HepG2 (cell line): ENCODE measurements around the gene FAM169A. TPM values are rescaled to one million over a fixed set of nuclear protein-coding genes. Genes with fewer than 3 reads are reported as not detected.

Experiments
- ARID4A ChIP-seq: sonication (generic); formaldehyde crosslinking; IDR thresholded peaks from 2 replicates; pipeline ENCODE4 v1.5.0; 2020; ENCODE audit warnings: mild to moderate bottlenecking, missing genetic modification reagents, borderline replicate concordance
- ARNT2 ChIP-seq: sonication (generic); formaldehyde crosslinking; IDR thresholded peaks from 2 replicates; pipeline ENCODE4 v1.8.0; 2022; ENCODE audit warnings: mild to moderate bottlenecking, low read depth, missing genetic modification reagents, moderate library complexity
- BRF2 ChIP-seq: sonication (generic); formaldehyde crosslinking; IDR thresholded peaks from 2 replicates; pipeline ENCODE4 v1.8.1; 2022; ENCODE audit warnings: mild to moderate bottlenecking, missing genetic modification reagents
- EHMT2 ChIP-seq: fragments of 200-600 bp; sonication (generic); IDR thresholded peaks from 2 replicates; pipeline ENCODE4 v1.7.0; 2017; ENCODE audit warnings: antibody characterized with exemption, low read depth, low read length, borderline replicate concordance
- ERF ChIP-seq: IDR thresholded peaks from 2 replicates; pipeline ENCODE4 v1.6.1; 2018; ENCODE audit warnings: missing biosample characterization, missing genetic modification reagents
- FOXO1 ChIP-seq: sonication (generic); formaldehyde crosslinking; IDR thresholded peaks from 2 replicates; pipeline ENCODE4 v1.4.0; 2020; ENCODE audit warnings: missing genetic modification reagents
- MED13 ChIP-seq: sonication (generic); formaldehyde crosslinking; IDR thresholded peaks from 2 replicates; pipeline ENCODE4 v1.5.0; 2020; ENCODE audit warnings: missing genetic modification reagents
- RFXAP ChIP-seq: sonication (generic); formaldehyde crosslinking; IDR thresholded peaks from 2 replicates; pipeline ENCODE4 v1.4.0; 2020; ENCODE audit warnings: missing genetic modification reagents, borderline replicate concordance
- RNF2 ChIP-seq: fragments of 450-650 bp; conservative IDR thresholded peaks from 2 replicates; pipeline ENCODE4 v1.6.1; 2016; ENCODE audit warnings: low read depth
- SP4 ChIP-seq: sonication (generic); formaldehyde crosslinking; IDR thresholded peaks from 2 replicates; pipeline ENCODE4 v1.8.1; 2023; ENCODE audit warnings: mild to moderate bottlenecking, missing genetic modification reagents
- STAG1 ChIP-seq: sonication (generic); formaldehyde crosslinking; IDR thresholded peaks from 2 replicates; pipeline ENCODE4 v1.4.0; 2020; ENCODE audit warnings: missing genetic modification reagents
- ZBTB8A ChIP-seq: sonication (generic); formaldehyde crosslinking; IDR thresholded peaks from 2 replicates; pipeline ENCODE4 v1.4.0; 2020; ENCODE audit warnings: mild to moderate bottlenecking, low read depth, missing genetic modification reagents, borderline replicate concordance
- ZKSCAN8 ChIP-seq: IDR thresholded peaks from 2 replicates; pipeline ENCODE4 v1.6.1; 2016; ENCODE audit warnings: borderline replicate concordance, missing genetic modification reagents, missing compliant biosample characterization
- ZNF10 ChIP-seq: sonication (generic); formaldehyde crosslinking; IDR thresholded peaks from 2 replicates; pipeline ENCODE4 v1.4.0; 2020; ENCODE audit warnings: mild to moderate bottlenecking, low read depth, missing genetic modification reagents, borderline replicate concordance
- ZNF430 ChIP-seq: sonication (generic); formaldehyde crosslinking; IDR thresholded peaks from 2 replicates; pipeline ENCODE4 v1.9.0; 2021; ENCODE audit warnings: mild to moderate bottlenecking, missing genetic modification reagents
- ZNF431 ChIP-seq: sonication (generic); formaldehyde crosslinking; IDR thresholded peaks from 2 replicates; pipeline ENCODE4 v1.9.0; 2022; ENCODE audit warnings: missing genetic modification reagents, low read depth, mild to moderate bottlenecking, borderline replicate concordance
- ZNF441 ChIP-seq: sonication (generic); formaldehyde crosslinking; IDR thresholded peaks from 2 replicates; pipeline ENCODE4 v1.7.0; 2021; ENCODE audit warnings: missing genetic modification reagents, borderline replicate concordance
- ZNF552 ChIP-seq: sonication (generic); formaldehyde crosslinking; IDR thresholded peaks from 2 replicates; pipeline ENCODE4 v1.9.0; 2022; ENCODE audit warnings: missing genetic modification reagents, mild to moderate bottlenecking, borderline replicate concordance
- ZNF577 ChIP-seq: sonication (generic); formaldehyde crosslinking; IDR thresholded peaks from 2 replicates; pipeline ENCODE4 v1.4.0; 2020; ENCODE audit warnings: mild to moderate bottlenecking, low read depth, missing genetic modification reagents, borderline replicate concordance
- polyA plus RNA-seq, 8 experiments: library from polyadenylated mRNA; depleted of rRNA in 3 of 8; stranded (reverse) in 7 of 8; unstranded in 1 of 8; fragments of >200 nt; fragmentation: Illumina TruSeq in 4 of 8; extraction: Trizol in 4 of 8; gene quantifications; 2 replicates each; pipeline versions ENCODE4 v1.2.1 to v1.2.3, GENCODE V29; 2011 to 2016; ENCODE audit warnings: low read depth in 4 of 8, missing spikeins in 1 of 8, mixed read lengths in 1 of 8; ENCODE audit not compliant: insufficient read depth in 1 of 8
- total RNA-seq, 5 experiments: library from RNA; depleted of rRNA; stranded (reverse); fragments of >200 nt; fragmentation: Illumina TruSeq; extraction: Trizol; gene quantifications; 2 replicates each; pipeline ENCODE4 v1.2.3, GENCODE V29; 2016; ENCODE audit warnings: low read depth in 1 of 5
- TF ChIP-seq, protein P1 (sequence below): sonication (generic); formaldehyde crosslinking; IDR thresholded peaks from 2 replicates; pipeline ENCODE4 v1.4.0; 2020; ENCODE audit warnings: missing genetic modification reagents
- TF ChIP-seq, protein P2 (sequence below): sonication (generic); formaldehyde crosslinking; IDR thresholded peaks from 2 replicates; pipeline ENCODE4 v1.5.0; 2020; ENCODE audit warnings: mild to moderate bottlenecking, missing genetic modification reagents
- TF ChIP-seq, protein P3 (sequence below): sonication (generic); formaldehyde crosslinking; IDR thresholded peaks from 2 replicates; pipeline ENCODE4 v1.5.0; 2020; ENCODE audit warnings: mild to moderate bottlenecking, low read depth, missing genetic modification reagents, borderline replicate concordance

The FAM169A gene
- total and polyA plus RNA-seq, 2 of the 13 experiments (the other 11 are each of a cell fraction or from before 2014, with no cell fraction given), result 21.1 to 110 TPM

DNA sequence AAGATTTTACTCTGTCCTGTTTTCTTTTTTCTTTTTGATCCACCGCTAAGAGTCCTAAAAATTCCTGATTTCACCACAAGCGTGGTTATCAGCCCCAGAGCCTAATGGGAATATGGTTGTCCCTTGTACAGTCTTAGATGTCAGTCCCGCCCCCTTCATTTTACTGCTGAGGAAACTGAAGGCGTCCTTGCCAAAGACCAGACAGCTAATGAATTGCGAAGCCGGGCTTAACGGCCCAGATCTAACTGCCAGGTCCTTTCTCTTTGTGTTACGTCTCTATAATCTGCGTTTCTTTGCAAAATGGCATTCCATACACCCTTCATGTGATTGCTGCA lies 98.6 kb downstream of the FAM169A start (continued):
- TF ChIP-seq BRF2, result no peak
- no peak for TF ChIP-seq EHMT2
- no peak for TF ChIP-seq STAG1 (CRISPR knock-in tag)
- TF ChIP-seq SP4 (CRISPR knock-in tag), result no peak
- TF ChIP-seq ZNF431 (CRISPR knock-in tag), result 0 out of 2 replicates have a peak, but pooled peaks have one; percentile 4
- TF ChIP-seq ZNF430 (CRISPR knock-in tag), result no peak
- no peak for TF ChIP-seq FOXO1
- no peak for TF ChIP-seq ARID4A (CRISPR knock-in tag)
- no peak for TF ChIP-seq RFXAP (CRISPR knock-in tag)
- TF ChIP-seq ZNF10 (CRISPR knock-in tag), result no peak
- no peak for TF ChIP-seq RNF2
- TF ChIP-seq ERF (CRISPR knock-in tag), result no peak
- TF ChIP-seq, protein P1, sequence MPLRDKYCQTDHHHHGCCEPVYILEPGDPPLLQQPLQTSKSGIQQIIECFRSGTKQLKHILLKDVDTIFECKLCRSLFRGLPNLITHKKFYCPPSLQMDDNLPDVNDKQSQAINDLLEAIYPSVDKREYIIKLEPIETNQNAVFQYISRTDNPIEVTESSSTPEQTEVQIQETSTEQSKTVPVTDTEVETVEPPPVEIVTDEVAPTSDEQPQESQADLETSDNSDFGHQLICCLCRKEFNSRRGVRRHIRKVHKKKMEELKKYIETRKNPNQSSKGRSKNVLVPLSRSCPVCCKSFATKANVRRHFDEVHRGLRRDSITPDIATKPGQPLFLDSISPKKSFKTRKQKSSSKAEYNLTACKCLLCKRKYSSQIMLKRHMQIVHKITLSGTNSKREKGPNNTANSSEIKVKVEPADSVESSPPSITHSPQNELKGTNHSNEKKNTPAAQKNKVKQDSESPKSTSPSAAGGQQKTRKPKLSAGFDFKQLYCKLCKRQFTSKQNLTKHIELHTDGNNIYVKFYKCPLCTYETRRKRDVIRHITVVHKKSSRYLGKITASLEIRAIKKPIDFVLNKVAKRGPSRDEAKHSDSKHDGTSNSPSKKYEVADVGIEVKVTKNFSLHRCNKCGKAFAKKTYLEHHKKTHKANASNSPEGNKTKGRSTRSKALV (CRISPR knock-in tag), result no peak
- no peak for TF ChIP-seq ZNF577 (CRISPR knock-in tag)
- no peak for TF ChIP-seq ZBTB8A (CRISPR knock-in tag)
- TF ChIP-seq ZNF441, result no peak
- no peak for TF ChIP-seq ZNF552
- no peak for TF ChIP-seq MED13
- TF ChIP-seq ZKSCAN8 (CRISPR knock-in tag), result no peak
- TF ChIP-seq, protein P2, sequence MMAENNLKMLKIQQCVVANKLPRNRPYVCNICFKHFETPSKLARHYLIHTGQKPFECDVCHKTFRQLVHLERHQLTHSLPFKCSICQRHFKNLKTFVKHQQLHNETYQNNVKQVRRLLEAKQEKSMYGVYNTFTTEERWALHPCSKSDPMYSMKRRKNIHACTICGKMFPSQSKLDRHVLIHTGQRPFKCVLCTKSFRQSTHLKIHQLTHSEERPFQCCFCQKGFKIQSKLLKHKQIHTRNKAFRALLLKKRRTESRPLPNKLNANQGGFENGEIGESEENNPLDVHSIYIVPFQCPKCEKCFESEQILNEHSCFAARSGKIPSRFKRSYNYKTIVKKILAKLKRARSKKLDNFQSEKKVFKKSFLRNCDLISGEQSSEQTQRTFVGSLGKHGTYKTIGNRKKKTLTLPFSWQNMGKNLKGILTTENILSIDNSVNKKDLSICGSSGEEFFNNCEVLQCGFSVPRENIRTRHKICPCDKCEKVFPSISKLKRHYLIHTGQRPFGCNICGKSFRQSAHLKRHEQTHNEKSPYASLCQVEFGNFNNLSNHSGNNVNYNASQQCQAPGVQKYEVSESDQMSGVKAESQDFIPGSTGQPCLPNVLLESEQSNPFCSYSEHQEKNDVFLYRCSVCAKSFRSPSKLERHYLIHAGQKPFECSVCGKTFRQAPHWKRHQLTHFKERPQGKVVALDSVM, result no peak
- TF ChIP-seq, protein P3, sequence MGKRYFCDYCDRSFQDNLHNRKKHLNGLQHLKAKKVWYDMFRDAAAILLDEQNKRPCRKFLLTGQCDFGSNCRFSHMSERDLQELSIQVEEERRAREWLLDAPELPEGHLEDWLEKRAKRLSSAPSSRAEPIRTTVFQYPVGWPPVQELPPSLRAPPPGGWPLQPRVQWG (CRISPR knock-in tag), result no peak
- TF ChIP-seq ARNT2 (CRISPR knock-in tag), result no peak
